Ovary (tissue), 9 donors: ENCODE measurements around the gene MXD1. TPM values are rescaled to one million over a fixed set of nuclear protein-coding genes. Genes with fewer than 3 reads are reported as not detected.
A peak's percentile ranks its signal among the peaks of the same experiment; 100 is the strongest.

Source experiments
- DNase-seq, 5 donors: peaks; one replicate each; pipeline ENCODE4 v3.0.0-alpha.2; 2019 to 2020
- H3K27ac ChIP-seq, 2 donors: fragments of 200-600 bp; one replicate each; pipeline versions ENCODE4 v1.5.1 to v1.8.0; 2019 to 2022
- H3K27me3 ChIP-seq: fragments of 200-600 bp; one replicate; pipeline ENCODE4 v1.8.0; 2022
- H3K36me3 ChIP-seq: fragments of 200-600 bp; sonication (generic); one replicate; pipeline ENCODE4 v1.5.1; 2019
- H3K4me1 ChIP-seq: one replicate; pipeline ENCODE4 v1.8.1; 2013; ENCODE audit warnings: mild to moderate bottlenecking, moderate library complexity; ENCODE audit not compliant: insufficient read depth
- H3K4me3 ChIP-seq: fragments of 200-600 bp; sonication (generic); one replicate; pipeline ENCODE4 v1.5.1; 2017
- H3K9me3 ChIP-seq, 2 donors: fragments of 200-600 bp in 1 of 2; sonication (generic) in 1 of 2; one replicate each; pipeline versions ENCODE4 v1.5.1 to v1.8.1; 2013 to 2019; ENCODE audit warnings: mild to moderate bottlenecking in 1 of 2, moderate library complexity in 1 of 2
- CTCF ChIP-seq, 3 donors: fragments of 450-650 bp in 2 of 3; fragments of 200-600 bp in 1 of 3; IDR thresholded peaks; one replicate each; pipeline versions ENCODE4 v1.5.1 to v1.8.0; 2016 to 2022; ENCODE audit warnings: antibody characterized with exemption in 3 of 3, mild to moderate bottlenecking in 1 of 3
- EP300 ChIP-seq: sonication (generic); formaldehyde crosslinking; IDR thresholded peaks from one replicate; pipeline ENCODE4 v1.6.1; 2017; ENCODE audit warnings: antibody characterized with exemption
- POLR2A ChIP-seq: fragments of 450-650 bp; IDR thresholded peaks from one replicate; pipeline ENCODE4 v1.6.1; 2017; ENCODE audit warnings: antibody characterized with exemption, mild to moderate bottlenecking, moderate library complexity
- WGBS, 3 donors: extraction: QIAGEN DNeasy Blood & Tissue Kit in 1 of 3; methylation state at CpG; one replicate each; pipeline versions ENCODE4 v1.1.5 to v1.1.7; 2013 to 2017; 5-methylcytosine and 5-hydroxymethylcytosine counted together
- intact Hi-C, 4 donors: fragments of 100-400 bp; cut with DNase I; formaldehyde crosslinking; loops; one replicate each; pipeline versions ENCODE4 v1.11.0 to v1.15.1; 2022 to 2023
- polyA plus RNA-seq, 2 donors: library from polyadenylated mRNA; stranded (reverse); fragments of 200-250 nt in 1 of 2; fragments of 350-450 nt in 1 of 2; fragmentation: Illumina TruSeq in 1 of 2; extraction: RNeasy Lipid Tissue Mini Kit (QIAGEN cat#74804) in 1 of 2; gene quantifications; one replicate each; pipeline ENCODE4 v1.2.3, GENCODE V29; 2013 to 2014
- total RNA-seq, 7 donors: library from RNA; depleted of rRNA in 2 of 7; stranded (reverse); fragments of >200 nt in 2 of 7; fragmentation: NEBNext Ultra II Directional in 3 of 7; extraction: Animal tissue kit (Norgen Biotek cat#: 25700) in 3 of 7; gene quantifications; one replicate each; pipeline versions ENCODE4 v1.1.0 to v1.2.4, GENCODE V29; 2016 to 2023
- donor health status: DM: no; HTN: no; CAD: no; lungs with moderate emphysema.
- donor health status: DM: no; HTN: no; CAD: no.
- donor health status: Bipolar disorder and iron deficiency.
- donor health status: DM: yes; HTN: yes; CAD: no.
- donor health status: DM: no; HTN: no; CAD: no.
- donor health status: DM: yes; HTN: yes; CAD: no.

Gene MXD1
- total and polyA plus RNA-seq, 9 donors = 3.4 to 13.7 (median 6.7) TPM

GRCh38 chr2:69975136-69975852 lies 60.4 kb downstream of the MXD1 start:
- DNase-seq = no peak
- H3K36me3 ChIP-seq = no peaks in the 10 kb centered on the region
- intact Hi-C loops = no loop called here
- TF ChIP-seq POLR2A = no peak
- TF ChIP-seq CTCF (IDR thresholded peaks at IDR 0.05) = no peak
- TF ChIP-seq EP300 = no peak
- H3K4me1 ChIP-seq = no peaks in the 10 kb centered on the region
- no peak overlapping the region for H3K4me3 ChIP-seq
- H3K27ac ChIP-seq = no peak overlapping the region
- 78 to 85% (median 81%) methylated on average over 12 of the region's 12 CpGs for WGBS, 3 donors
- H3K27me3 ChIP-seq = no peaks in the 10 kb centered on the region
- H3K9me3 ChIP-seq = no peaks in the 10 kb centered on the region

- H3K4me1 ChIP-seq = no peaks in the 10 kb centered on the region
- DNase-seq = peak in 1 of 5 donors; percentile 24
- intact Hi-C loops = no loop called here
- no peak overlapping the region for H3K4me3 ChIP-seq
- no peaks in the 10 kb centered on the region for H3K9me3 ChIP-seq
- H3K36me3 ChIP-seq = no peaks in the 10 kb centered on the region
- H3K27me3 ChIP-seq = no peaks in the 10 kb centered on the region
- WGBS, 3 donors = 83 to 92% (median 86%) methylated on average over 13 of the region's 13 CpGs
- TF ChIP-seq EP300 = no peak
- no peak for TF ChIP-seq CTCF (IDR thresholded peaks at IDR 0.05)
- TF ChIP-seq POLR2A = no peak
- no peak overlapping the region for H3K27ac ChIP-seq
These were observed 61.0 kb downstream of the MXD1 start for GRCh38 chr2:69975853-69976462.

DNA sequence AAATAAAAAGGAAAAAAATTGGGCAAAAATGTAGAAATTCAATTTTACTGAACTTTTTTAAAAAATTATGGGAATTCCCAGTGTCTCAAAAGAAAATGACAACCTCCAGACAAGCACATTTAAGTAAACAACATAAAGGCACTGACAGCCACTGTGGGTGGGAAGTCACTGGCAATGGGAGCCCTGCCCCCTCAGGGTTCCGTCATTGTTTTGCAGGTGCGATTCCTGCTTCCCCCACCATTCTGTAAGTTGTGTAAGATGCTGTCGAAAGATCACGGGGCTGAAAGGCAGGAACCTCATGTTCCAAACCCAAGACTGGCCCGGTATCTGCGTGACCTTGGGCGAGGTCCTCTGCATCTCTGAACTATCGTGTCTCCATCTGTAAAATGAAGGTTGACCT lies 62.3 kb downstream of the MXD1 start:
- no peaks in the 10 kb centered on the region for H3K27me3 ChIP-seq
- H3K9me3 ChIP-seq = no peaks in the 10 kb centered on the region
- intact Hi-C loops = no loop called here
- DNase-seq = no peak
- no peak overlapping the region for H3K27ac ChIP-seq
- H3K4me1 ChIP-seq = no peaks in the 10 kb centered on the region
- 87 to 92% (median 87%) methylated on average over 8 of the region's 8 CpGs for WGBS, 3 donors
- TF ChIP-seq POLR2A (no peak), CTCF (IDR thresholded peaks at IDR 0.05) (no peak), EP300 (no peak)
- no peak overlapping the region for H3K4me3 ChIP-seq
- no peaks in the 10 kb centered on the region for H3K36me3 ChIP-seq

DNA sequence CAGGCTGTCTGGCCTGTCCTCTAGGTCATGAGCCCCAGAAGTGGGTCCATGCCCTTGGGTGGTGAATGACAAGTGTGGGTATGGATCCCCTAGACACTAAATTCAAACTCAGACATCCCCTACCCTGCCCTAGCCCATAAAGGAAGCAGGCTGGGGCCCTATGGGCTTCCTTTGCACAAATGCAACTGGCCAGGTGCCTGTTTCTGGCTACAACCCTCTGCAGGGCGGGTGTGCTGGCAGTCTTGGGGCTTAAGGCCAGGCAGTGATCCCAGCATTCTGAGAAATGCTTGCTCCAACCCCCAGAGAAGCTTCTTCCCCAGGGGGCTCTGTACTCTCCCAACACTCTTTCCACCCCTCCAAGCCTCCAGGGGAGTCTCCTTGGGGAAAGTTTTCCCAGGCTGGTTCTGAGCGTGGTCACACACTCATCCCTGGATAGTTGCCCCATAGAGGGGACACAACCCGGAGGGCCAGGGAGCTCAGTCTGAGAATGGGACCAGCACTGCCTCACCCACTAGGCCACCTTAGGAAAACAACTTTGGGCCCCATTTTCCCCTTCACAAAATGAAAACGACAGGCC lies 63.1 kb downstream of the MXD1 start:
- Histone ChIP-seq H3K4me1 (no peaks in the 10 kb centered on the region), H3K36me3 (no peaks in the 10 kb centered on the region), H3K27ac (no peak overlapping the region), H3K9me3 (no peaks in the 10 kb centered on the region), H3K4me3 (no peak overlapping the region), H3K27me3 (no peaks in the 10 kb centered on the region)
- DNase-seq = no peak
- 71 to 84% (median 83%) methylated on average over 4 of the region's 4 CpGs for WGBS, 3 donors
- intact Hi-C loops = no loop called here
- TF ChIP-seq CTCF (IDR thresholded peaks at IDR 0.05) = no peak
- TF ChIP-seq POLR2A = no peak
- TF ChIP-seq EP300 = no peak
